Adrenal gland (tissue), 5 donors: ENCODE results near the gene PLXNA4.

Experiments
- POLR2A ChIP-seq, 2 donors: fragments of 450-650 bp; IDR thresholded peaks; one replicate each; pipeline ENCODE4 v1.6.1; 2017; ENCODE audit warnings: antibody characterized with exemption in 2 of 2, mild to moderate bottlenecking in 2 of 2, moderate library complexity in 1 of 2
- TF ChIP-seq, protein P1 (sequence below), 6 experiments: fragments of 450-650 bp in 4 of 6; fragments of 200-600 bp in 2 of 6; sonication (generic) in 1 of 6; IDR thresholded peaks; 1 replicate in 5 of 6; 2 replicates in 1 of 6; pipeline versions ENCODE4 v1.5.1 to v1.8.0; 2016 to 2021; ENCODE audit warnings: antibody characterized with exemption in 6 of 6, mild to moderate bottlenecking in 2 of 6, moderate library complexity in 1 of 6
- donor health status: DM: no; HTN: no; CAD: no.

DNA sequence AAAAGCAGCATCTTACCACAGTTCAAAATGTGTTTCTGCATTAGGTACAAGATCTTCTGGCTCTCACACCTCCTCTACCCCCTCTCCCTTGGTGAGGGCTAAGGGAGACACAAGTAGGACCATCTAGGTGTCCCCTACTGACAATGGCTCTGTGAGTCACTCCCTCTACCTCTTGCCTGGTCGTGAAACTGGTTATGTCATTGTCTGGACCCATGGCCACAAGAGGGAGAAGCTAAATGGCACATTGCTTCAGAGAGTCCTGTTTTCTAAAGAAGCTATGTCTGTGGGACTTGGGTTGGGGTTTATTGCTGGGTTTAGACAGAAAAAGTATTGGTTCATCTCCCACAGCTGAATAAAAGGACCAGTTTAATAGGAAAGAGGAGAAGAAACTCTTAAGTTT is 4.0 kb upstream of the PLXNA4 start:
- TF ChIP-seq, protein P1, sequence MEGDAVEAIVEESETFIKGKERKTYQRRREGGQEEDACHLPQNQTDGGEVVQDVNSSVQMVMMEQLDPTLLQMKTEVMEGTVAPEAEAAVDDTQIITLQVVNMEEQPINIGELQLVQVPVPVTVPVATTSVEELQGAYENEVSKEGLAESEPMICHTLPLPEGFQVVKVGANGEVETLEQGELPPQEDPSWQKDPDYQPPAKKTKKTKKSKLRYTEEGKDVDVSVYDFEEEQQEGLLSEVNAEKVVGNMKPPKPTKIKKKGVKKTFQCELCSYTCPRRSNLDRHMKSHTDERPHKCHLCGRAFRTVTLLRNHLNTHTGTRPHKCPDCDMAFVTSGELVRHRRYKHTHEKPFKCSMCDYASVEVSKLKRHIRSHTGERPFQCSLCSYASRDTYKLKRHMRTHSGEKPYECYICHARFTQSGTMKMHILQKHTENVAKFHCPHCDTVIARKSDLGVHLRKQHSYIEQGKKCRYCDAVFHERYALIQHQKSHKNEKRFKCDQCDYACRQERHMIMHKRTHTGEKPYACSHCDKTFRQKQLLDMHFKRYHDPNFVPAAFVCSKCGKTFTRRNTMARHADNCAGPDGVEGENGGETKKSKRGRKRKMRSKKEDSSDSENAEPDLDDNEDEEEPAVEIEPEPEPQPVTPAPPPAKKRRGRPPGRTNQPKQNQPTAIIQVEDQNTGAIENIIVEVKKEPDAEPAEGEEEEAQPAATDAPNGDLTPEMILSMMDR (IDR thresholded peaks at IDR 0.05) = no peak
- no peak for TF ChIP-seq POLR2A (IDR thresholded peaks at IDR 0.05)
